ENCODE measurements around the gene MRFAP1.

The MRFAP1 gene

GRCh38 chr4:6605114-6605513, 35.4 kb upstream of the MRFAP1 start:
- TF ChIP-seq, protein P1, sequence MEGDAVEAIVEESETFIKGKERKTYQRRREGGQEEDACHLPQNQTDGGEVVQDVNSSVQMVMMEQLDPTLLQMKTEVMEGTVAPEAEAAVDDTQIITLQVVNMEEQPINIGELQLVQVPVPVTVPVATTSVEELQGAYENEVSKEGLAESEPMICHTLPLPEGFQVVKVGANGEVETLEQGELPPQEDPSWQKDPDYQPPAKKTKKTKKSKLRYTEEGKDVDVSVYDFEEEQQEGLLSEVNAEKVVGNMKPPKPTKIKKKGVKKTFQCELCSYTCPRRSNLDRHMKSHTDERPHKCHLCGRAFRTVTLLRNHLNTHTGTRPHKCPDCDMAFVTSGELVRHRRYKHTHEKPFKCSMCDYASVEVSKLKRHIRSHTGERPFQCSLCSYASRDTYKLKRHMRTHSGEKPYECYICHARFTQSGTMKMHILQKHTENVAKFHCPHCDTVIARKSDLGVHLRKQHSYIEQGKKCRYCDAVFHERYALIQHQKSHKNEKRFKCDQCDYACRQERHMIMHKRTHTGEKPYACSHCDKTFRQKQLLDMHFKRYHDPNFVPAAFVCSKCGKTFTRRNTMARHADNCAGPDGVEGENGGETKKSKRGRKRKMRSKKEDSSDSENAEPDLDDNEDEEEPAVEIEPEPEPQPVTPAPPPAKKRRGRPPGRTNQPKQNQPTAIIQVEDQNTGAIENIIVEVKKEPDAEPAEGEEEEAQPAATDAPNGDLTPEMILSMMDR (IDR thresholded peaks at IDR 0.05; ENCODE audit: low read depth, low read length) = no peak
- no peak for DNase-seq (ENCODE audit: low read depth in 2 of 2)
- no peak overlapping the region for H3K4me3 ChIP-seq (replicated peaks in 1 of 2; ENCODE audit: low read depth in 2 of 2, low read length in 2 of 2)

- TF ChIP-seq, protein P1 (IDR thresholded peaks at IDR 0.05; ENCODE audit: low read depth, low read length) = no peak
- H3K4me3 ChIP-seq (replicated peaks in 1 of 2; ENCODE audit: low read depth in 2 of 2, low read length in 2 of 2) = no peak overlapping the region
- no peak for DNase-seq (ENCODE audit: low read depth in 2 of 2)
These were observed 34.9 kb upstream of the MRFAP1 start for GRCh38 chr4:6605605-6606004.

GRCh38 chr4:6606465-6607235, 33.8 kb upstream of the MRFAP1 start:
- TF ChIP-seq, protein P1 (IDR thresholded peaks at IDR 0.05; ENCODE audit: low read depth, low read length) = no peak
- no peak for DNase-seq (ENCODE audit: low read depth in 2 of 2)
- H3K4me3 ChIP-seq (replicated peaks in 1 of 2; ENCODE audit: low read depth in 2 of 2, low read length in 2 of 2) = no peak overlapping the region

- no peak overlapping the region for H3K4me3 ChIP-seq (replicated peaks in 1 of 2; ENCODE audit: low read depth in 2 of 2, low read length in 2 of 2)
- TF ChIP-seq, protein P1 (IDR thresholded peaks at IDR 0.05; ENCODE audit: low read depth, low read length) = no peak
- no peak for DNase-seq (ENCODE audit: low read depth in 2 of 2)
These were observed 33.0 kb upstream of the MRFAP1 start for GRCh38 chr4:6607368-6608055.

GRCh38 chr4:6608758-6609414, 31.6 kb upstream of the MRFAP1 start:
- DNase-seq (ENCODE audit: low read depth in 2 of 2) = no peak
- TF ChIP-seq, protein P1 (IDR thresholded peaks at IDR 0.05; ENCODE audit: low read depth, low read length) = no peak
- H3K4me3 ChIP-seq (replicated peaks in 1 of 2; ENCODE audit: low read depth in 2 of 2, low read length in 2 of 2) = no peak overlapping the region

DNA sequence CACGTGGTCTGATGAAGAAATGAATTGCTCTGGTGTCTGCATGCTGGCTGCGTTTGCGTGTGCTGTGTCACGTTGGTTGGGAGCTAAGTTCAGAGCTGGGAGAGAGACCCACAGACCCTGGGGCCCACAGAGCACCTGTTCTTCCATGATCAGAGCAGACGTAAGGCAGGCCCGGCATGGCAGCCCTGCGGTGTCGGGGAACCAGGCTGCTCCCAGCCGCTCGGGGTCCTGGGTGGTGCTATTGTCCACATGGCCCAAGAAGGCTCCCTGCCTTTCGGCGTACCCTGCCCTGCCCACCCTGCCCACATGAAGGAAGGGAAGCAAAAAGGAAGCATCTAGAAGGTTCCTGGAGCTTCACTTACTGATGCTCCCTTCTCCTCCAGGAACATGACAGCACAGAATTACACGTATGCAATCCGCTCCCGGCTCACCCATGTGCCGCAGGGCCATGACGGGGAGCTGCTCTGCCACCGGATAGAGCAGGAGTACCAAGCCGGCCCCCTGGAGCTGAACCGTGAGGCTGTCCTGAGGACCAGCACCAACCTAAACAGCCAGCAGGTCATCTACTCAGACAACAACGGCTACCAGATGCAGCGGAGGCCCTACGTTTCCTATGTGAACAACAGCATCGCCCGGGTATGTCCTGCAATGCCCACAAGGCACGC, 30.9 kb upstream of the MRFAP1 start:
- TF ChIP-seq, protein P1 (IDR thresholded peaks at IDR 0.05; ENCODE audit: low read depth, low read length) = no peak
- DNase-seq (ENCODE audit: low read depth in 2 of 2) = no peak
- no peak overlapping the region for H3K4me3 ChIP-seq (replicated peaks in 1 of 2; ENCODE audit: low read depth in 2 of 2, low read length in 2 of 2)

Data from cardiac fibroblast (primary cell).